GM23338 (cell line): ENCODE measurements around the gene MED13L.

Experiments
- EZH2 ChIP-seq: fragments of 200-600 bp; sonication (generic); IDR thresholded peaks from one replicate; pipeline ENCODE4 v1.8.0; 2017; ENCODE audit warnings: antibody characterized with exemption, mild to moderate bottlenecking, low read depth; ENCODE audit not compliant: unreplicated experiment
- EZH2phosphoT487 ChIP-seq: fragments of 200-600 bp; sonication (generic); IDR thresholded peaks from one replicate; pipeline ENCODE4 v1.8.1; 2018; ENCODE audit warnings: antibody characterized with exemption; ENCODE audit not compliant: unreplicated experiment
- POLR2AphosphoS5 ChIP-seq: IDR thresholded peaks from 2 replicates; pipeline ENCODE4 v1.6.1; 2016; ENCODE audit warnings: antibody characterized with exemption, low read depth
- TF ChIP-seq, protein P1 (sequence below), 2 experiments: fragments of 200-600 bp in 1 of 2; sonication (generic) in 1 of 2; conservative IDR thresholded peaks; 2 replicates each; pipeline versions ENCODE4 v1.5.1 to v1.6.1; 2016 to 2017; ENCODE audit warnings: antibody characterized with exemption in 2 of 2, low read depth in 2 of 2, mild to moderate bottlenecking in 2 of 2, moderate library complexity in 1 of 2
- TF ChIP-seq, protein P2 (sequence below): IDR thresholded peaks from one replicate; pipeline ENCODE4 v1.6.1; 2018; ENCODE audit warnings: antibody characterized with exemption; ENCODE audit not compliant: unreplicated experiment

DNA sequence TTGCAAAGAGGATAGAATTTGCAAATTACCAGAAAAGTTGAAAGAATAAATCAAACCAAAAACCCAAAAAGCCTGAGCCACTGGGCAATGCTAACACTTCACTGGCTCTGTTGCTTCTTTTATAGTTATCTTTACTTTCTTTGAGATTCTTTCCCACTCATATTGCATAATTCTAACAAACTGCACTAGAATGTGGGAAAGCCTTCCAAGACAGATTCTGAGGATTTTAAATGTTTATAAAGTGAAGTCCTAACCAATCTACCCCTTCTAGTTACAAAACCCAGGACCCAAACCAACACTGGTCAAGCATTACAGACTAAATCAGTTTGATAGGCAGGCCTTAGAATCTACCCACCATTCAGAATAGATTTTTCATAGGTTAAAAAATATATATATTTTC is 150.9 kb downstream of the MED13L start:
- TF ChIP-seq, protein P1, sequence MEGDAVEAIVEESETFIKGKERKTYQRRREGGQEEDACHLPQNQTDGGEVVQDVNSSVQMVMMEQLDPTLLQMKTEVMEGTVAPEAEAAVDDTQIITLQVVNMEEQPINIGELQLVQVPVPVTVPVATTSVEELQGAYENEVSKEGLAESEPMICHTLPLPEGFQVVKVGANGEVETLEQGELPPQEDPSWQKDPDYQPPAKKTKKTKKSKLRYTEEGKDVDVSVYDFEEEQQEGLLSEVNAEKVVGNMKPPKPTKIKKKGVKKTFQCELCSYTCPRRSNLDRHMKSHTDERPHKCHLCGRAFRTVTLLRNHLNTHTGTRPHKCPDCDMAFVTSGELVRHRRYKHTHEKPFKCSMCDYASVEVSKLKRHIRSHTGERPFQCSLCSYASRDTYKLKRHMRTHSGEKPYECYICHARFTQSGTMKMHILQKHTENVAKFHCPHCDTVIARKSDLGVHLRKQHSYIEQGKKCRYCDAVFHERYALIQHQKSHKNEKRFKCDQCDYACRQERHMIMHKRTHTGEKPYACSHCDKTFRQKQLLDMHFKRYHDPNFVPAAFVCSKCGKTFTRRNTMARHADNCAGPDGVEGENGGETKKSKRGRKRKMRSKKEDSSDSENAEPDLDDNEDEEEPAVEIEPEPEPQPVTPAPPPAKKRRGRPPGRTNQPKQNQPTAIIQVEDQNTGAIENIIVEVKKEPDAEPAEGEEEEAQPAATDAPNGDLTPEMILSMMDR (conservative IDR thresholded peaks at IDR 0.05; ENCODE audit: low read depth in 2 of 2) = no peak
- TF ChIP-seq, protein P2, sequence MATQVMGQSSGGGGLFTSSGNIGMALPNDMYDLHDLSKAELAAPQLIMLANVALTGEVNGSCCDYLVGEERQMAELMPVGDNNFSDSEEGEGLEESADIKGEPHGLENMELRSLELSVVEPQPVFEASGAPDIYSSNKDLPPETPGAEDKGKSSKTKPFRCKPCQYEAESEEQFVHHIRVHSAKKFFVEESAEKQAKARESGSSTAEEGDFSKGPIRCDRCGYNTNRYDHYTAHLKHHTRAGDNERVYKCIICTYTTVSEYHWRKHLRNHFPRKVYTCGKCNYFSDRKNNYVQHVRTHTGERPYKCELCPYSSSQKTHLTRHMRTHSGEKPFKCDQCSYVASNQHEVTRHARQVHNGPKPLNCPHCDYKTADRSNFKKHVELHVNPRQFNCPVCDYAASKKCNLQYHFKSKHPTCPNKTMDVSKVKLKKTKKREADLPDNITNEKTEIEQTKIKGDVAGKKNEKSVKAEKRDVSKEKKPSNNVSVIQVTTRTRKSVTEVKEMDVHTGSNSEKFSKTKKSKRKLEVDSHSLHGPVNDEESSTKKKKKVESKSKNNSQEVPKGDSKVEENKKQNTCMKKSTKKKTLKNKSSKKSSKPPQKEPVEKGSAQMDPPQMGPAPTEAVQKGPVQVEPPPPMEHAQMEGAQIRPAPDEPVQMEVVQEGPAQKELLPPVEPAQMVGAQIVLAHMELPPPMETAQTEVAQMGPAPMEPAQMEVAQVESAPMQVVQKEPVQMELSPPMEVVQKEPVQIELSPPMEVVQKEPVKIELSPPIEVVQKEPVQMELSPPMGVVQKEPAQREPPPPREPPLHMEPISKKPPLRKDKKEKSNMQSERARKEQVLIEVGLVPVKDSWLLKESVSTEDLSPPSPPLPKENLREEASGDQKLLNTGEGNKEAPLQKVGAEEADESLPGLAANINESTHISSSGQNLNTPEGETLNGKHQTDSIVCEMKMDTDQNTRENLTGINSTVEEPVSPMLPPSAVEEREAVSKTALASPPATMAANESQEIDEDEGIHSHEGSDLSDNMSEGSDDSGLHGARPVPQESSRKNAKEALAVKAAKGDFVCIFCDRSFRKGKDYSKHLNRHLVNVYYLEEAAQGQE = no peak
- TF ChIP-seq EZH2 (no peak), POLR2AphosphoS5 (no peak), EZH2phosphoT487 (no peak)
